HG03460 (cell line): ENCODE results near the gene QARS1.

ENCODE experiments used
- ATAC-seq: cut with Tn5 transposase; IDR thresholded peaks from one replicate; pipeline ENCODE4 v1.9.1; 2021; ENCODE audit not compliant: unreplicated experiment

QARS1 gene

DNA sequence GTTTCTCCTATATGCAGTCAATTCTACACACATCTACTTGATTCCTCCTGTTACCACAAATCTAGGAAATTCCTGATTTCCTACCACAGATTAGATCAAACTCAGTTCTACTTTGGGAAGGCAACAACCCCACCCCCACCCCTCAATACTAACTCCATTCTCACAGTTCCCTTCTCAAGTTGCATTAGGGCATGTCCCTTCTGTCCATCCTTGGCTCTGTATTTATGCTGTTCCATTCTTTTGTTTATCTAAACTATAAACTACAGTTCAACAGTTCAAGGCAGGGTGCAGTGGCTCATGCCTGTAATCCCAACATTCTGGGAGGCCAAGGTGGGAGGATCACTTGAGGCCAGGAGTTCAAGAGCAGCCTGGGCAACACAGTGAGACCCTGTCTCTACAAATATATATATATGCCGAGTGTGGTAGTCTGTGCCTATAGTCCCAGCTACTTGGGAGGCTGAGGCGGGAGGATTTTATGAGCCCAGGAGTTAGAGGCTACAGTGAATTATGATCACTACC lies 50.2 kb downstream of the QARS1 start:
- ATAC-seq: no peak

DNA sequence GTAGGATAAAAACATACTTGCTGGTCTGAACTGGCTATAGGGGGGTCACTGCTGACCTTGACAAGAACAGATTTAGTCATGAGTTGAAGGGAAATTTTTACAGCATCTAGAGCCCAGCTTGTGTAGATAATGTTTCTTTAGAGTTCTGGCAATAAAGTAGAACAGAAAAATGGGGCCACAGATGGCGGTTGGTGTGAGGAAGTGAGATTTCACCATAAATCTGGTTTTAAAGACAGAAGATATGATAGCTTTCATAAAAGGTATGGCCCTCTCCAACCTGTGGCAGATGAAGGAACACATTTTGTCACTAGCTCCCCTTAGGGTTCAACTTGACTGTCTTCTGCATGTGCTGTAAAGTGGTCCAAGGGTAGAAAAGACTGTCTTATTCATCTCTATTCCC lies 51.0 kb downstream of the QARS1 start:
- no peak for ATAC-seq
